GM19099 (cell line): ENCODE results near the gene IFNE.

Source experiments
- POLR2A ChIP-seq: IDR thresholded peaks from 3 replicates; pipeline ENCODE4 v1.6.1; 2011; ENCODE audit warnings: low read depth; ENCODE audit not compliant: insufficient read length; ENCODE audit errors: extremely low read depth

Gene IFNE

GRCh38 chr9:21505425-21506179 lies 23.5 kb upstream of the IFNE start:
- TF ChIP-seq POLR2A: no peak

GRCh38 chr9:21504894-21505293 lies 22.8 kb upstream of the IFNE start:
- no peak for TF ChIP-seq POLR2A

GRCh38 chr9:21504113-21504512 lies 22.0 kb upstream of the IFNE start:
- no peak for TF ChIP-seq POLR2A

GRCh38 chr9:21502586-21502985 lies 20.5 kb upstream of the IFNE start:
- TF ChIP-seq POLR2A: no peak

- TF ChIP-seq POLR2A: no peak
These were observed 17.8 kb upstream of the IFNE start for GRCh38 chr9:21499912-21500311.

DNA sequence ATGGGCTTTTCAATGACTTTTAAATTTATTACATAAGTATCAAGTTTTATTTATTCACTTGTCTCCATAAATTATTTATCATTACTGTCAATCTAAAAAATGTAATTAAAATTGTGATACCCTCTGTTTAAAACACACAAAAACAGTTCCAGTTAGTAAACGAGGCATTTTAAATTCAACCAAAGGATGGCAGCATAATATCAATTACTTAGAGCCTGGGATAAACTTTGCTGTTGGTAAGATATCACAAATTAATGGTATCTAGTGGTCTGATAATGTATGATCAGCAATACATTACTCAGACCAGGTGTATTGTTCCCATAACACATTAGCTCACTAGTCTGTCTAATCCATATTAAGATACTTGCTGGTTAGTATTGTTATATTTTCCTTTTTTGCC lies 9.6 kb upstream of the IFNE start:
- TF ChIP-seq POLR2A: no peak

GRCh38 chr9:21481470-21482056 lies 550 bp downstream of the IFNE start:
- no peak for TF ChIP-seq POLR2A

GRCh38 chr9:21479152-21479702 lies 2.9 kb downstream of the IFNE start:
- TF ChIP-seq POLR2A: no peak

DNA sequence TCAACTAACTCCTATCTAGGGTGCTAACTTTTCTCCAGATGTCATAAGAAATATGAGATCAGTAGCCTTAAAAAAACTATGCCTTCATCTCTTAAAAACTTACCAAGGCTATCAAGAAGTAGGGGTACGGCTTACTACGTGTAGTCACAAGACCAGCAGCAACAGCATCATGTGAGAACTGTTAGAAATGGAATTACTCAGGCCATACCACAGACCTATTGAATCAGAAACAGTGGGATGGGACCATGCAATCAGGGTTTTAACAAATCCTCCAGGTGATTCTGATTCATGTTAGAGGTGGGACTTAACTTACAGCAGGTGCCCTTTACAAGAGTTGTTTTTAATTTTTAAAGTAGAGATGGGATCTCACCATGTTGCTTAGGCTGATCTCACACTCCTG lies 4.6 kb downstream of the IFNE start:
- no peak for TF ChIP-seq POLR2A

GRCh38 chr9:21473236-21473635 lies 8.9 kb downstream of the IFNE start:
- TF ChIP-seq POLR2A: no peak

- no peak for TF ChIP-seq POLR2A
These were observed 12.0 kb downstream of the IFNE start for GRCh38 chr9:21470126-21470525.

DNA sequence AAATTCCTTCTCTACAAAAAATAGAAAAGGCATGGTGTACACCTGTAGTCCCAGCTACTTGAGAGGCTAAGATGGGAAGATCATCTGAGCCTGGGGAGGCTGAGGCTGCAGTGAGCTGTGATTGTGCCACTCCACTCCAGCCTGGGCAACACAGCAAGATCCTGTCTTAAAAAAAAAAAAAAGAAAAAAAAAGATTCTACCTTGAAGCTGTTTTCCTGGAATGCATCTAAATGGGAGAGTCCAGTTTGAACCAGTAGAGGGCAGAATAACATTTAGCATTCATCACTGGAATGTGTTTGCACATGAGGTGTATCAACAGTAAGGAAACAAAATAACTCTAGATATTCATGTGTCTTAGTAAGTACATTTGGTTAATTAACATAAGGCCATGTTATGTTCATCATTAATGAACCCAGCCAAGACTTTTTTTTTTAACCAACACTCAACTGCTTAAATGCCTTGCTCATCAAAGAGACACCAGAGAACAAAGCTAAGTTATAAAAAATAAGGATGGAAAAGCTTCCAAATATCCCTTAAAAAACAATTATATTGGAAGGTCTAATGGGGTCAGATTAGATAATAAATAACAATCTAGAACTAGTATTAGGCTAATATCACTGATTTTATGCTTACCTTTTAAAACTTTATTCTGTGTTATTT lies 16.1 kb downstream of the IFNE start:
- TF ChIP-seq POLR2A: no peak

GRCh38 chr9:21465138-21465537 lies 17.0 kb downstream of the IFNE start:
- TF ChIP-seq POLR2A: no peak

GRCh38 chr9:21461377-21461776 lies 20.7 kb downstream of the IFNE start:
- no peak for TF ChIP-seq POLR2A

DNA sequence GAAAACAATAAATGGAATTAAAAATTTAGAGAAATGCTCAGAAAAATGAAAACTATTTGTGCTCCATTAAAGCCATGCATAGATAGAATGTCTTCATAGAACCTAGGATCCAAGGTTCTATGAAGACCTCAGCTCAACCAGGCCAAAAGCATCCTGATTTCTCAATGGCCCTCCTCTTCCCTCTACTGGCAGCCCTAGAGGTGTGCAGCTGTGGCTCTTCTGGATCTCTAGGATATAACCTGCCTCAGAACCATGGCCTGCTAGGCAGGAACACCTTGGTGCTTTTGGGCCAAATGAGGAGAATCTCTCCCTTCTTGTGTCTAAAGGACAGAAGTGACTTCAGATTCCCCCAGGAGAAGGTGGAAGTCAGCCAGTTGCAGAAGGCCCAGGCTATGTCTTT lies 26.8 kb downstream of the IFNE start:
- TF ChIP-seq POLR2A: no peak

DNA sequence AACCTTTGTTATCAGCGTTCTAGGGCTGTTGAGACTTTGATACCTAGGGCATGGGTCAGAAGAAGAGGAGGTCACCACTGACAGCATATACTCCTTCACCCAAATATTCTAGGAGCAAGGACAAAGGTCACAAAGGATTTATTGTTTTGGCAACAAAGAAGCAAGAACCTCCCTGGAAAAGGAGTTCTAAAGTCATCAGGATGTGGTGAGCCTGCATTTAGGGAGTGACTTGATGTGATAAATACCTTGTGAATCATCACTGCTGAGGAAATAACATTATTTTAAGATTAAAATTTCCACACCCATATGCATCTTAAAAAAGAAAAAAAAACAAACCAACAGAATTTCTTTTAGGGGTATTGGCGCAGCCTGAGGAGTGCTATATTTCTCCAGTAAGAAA lies 28.0 kb downstream of the IFNE start:
- TF ChIP-seq POLR2A: no peak

GRCh38 chr9:21452681-21453080 lies 29.4 kb downstream of the IFNE start:
- TF ChIP-seq POLR2A: no peak
